Measurements from ENCODE around the gene OCRL. TPM values are rescaled to one million over a fixed set of nuclear protein-coding genes. Genes with fewer than 3 reads are reported as not detected.

OCRL gene
- total RNA-seq, 5 donors from 2014 or later (not counting 1 experiment from before 2014, with no cell fraction given), result 2.2 to 4.6 (median 3.0) TPM

Other genes starting within 250 kb of the OCRL start
- gene SMARCA1, start 16.8 kb upstream of the OCRL start, total RNA-seq, result 1 to 10 TPM in 2 of 5 donors, under 1 TPM in 3; 0.62 to 1.4 (median 0.98) TPM
- under 1 TPM in 1 of 5 donors, not detected in 4; 0.06 TPM for gene APLN, start 114.7 kb downstream of the OCRL start, total RNA-seq
- gene XPNPEP2, start 198.7 kb downstream of the OCRL start, total RNA-seq, result under 1 TPM in 4 of 5 donors, not detected in 1; 0.20 to 0.84 (median 0.37) TPM
- 100 to 1,000 TPM; 102 to 163 (median 142) TPM for gene SASH3, start 239.7 kb downstream of the OCRL start, total RNA-seq

All from T-cell (primary cell).